Measurements from ENCODE around the gene PIK3R1. TPM values are rescaled to one million over a fixed set of nuclear protein-coding genes. Genes with fewer than 3 reads are reported as not detected.

PIK3R1 gene
- total RNA-seq, 1 experiment from 2014 or later = 11.3 TPM

DNA sequence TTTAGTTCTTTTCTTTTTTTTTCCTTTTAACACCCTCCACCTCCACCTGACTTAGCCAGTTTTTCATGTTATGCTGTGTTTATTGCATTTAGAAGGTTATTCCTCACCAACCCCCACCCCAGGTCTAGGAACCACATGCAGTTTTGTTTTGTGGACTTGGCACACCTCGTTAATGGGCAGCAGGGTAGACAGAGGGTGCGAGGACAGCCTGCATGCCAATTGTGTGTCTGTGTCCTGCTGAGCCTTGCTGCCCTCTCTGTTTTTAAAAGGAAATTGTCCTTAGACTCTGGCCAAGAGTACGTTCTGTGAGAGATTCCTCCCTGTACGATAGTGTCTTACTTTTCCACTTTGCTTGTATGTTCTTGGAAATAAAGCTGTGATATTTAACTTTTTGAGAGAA, 13.9 kb downstream of the PIK3R1 start:
- H2BK5ac ChIP-seq (ENCODE audit: insufficient read length, low read length) = no peak overlapping the region
- no peaks in the 10 kb centered on the region for H4K20me1 ChIP-seq (ENCODE audit: control insufficient read depth, insufficient read depth, insufficient read length)
- H2BK12ac ChIP-seq (ENCODE audit: insufficient read length, low read depth, low read length) = no peak overlapping the region
- H4K91ac ChIP-seq (ENCODE audit: insufficient read length, low read depth, low read length) = no peak overlapping the region
- no peak for TF ChIP-seq CTCF (conservative IDR thresholded peaks at IDR 0.05)
- Mint-ChIP-seq H3K27me3 (ENCODE audit: low read depth) (peaks cover 6% of the 10 kb centered on the region), H3K27ac (no peak overlapping the region; a peak in 1 of 7 replicates), H3K4me3 (no peak overlapping the region), H3K9me3 (no peaks in the 10 kb centered on the region), H3K36me3 (ENCODE audit: insufficient read depth in 1 of 3, low read depth in 3 of 3) (peaks cover 0 to 2% (median 0%) of the 10 kb centered on the region in 3 experiments; a peak in 1 of 7 replicates), H3K4me1 (peaks cover under 1 to 7% of the 10 kb centered on the region in 2 experiments; a peak in 3 of 4 replicates)
- H2AFZ ChIP-seq (ENCODE audit: low read length) = no peak overlapping the region
- no peak overlapping the region for H3K23ac ChIP-seq (ENCODE audit: insufficient read length, low read depth, low read length)
- no peaks in the 10 kb centered on the region for H3K4me1 ChIP-seq (ENCODE audit: insufficient read depth, low read length)
- no peak overlapping the region for H3K4me2 ChIP-seq (ENCODE audit: insufficient read depth, insufficient read length, low read length)
- no peak overlapping the region for H3K18ac ChIP-seq (ENCODE audit: insufficient read length, low read depth, low read length)
- H3T11ph ChIP-seq (ENCODE audit: low read length) = no peak overlapping the region
- H3K27ac ChIP-seq (ENCODE audit: insufficient read length, low read depth, low read length) = no peak overlapping the region
- no peaks in the 10 kb centered on the region for H3K9me3 ChIP-seq (ENCODE audit: control insufficient read depth, low read depth, low read length)
- no peak overlapping the region for H2BK15ac ChIP-seq (ENCODE audit: low read depth, low read length)
- H2AK5ac ChIP-seq (ENCODE audit: insufficient read length, low read length) = no peak overlapping the region
- no peak overlapping the region for H3K14ac ChIP-seq (ENCODE audit: insufficient read depth, low read length)
- no peaks in the 10 kb centered on the region for H3K79me2 ChIP-seq (ENCODE audit: insufficient read depth, low read length)
- no CpG with 5 or more reads among the region's 4 CpGs for WGBS (ENCODE audit: extremely low coverage, insufficient read length, low lambda C conversion rate)
- H3K23me2 ChIP-seq (ENCODE audit: insufficient read length, low read depth, low read length, poor library complexity, severe bottlenecking) = no peaks in the 10 kb centered on the region
- no peak overlapping the region for H3K56ac ChIP-seq (ENCODE audit: insufficient read length, low read depth, low read length)
- DNase-seq = no peak
- H3K79me1 ChIP-seq (ENCODE audit: insufficient read depth, low read depth, low read length, poor library complexity, severe bottlenecking) = no peaks in the 10 kb centered on the region
- H3K4ac ChIP-seq (ENCODE audit: low read depth, low read length) = no peak overlapping the region
- H4K5ac ChIP-seq (ENCODE audit: insufficient read length, low read depth, low read length) = no peak overlapping the region
- H3K27me3 ChIP-seq (ENCODE audit: insufficient read depth, low read length) = no peaks in the 10 kb centered on the region
- no peak overlapping the region for H2BK20ac ChIP-seq (ENCODE audit: low read depth, low read length, poor library complexity, severe bottlenecking)
- no peak overlapping the region for H2BK120ac ChIP-seq (ENCODE audit: low read depth, low read length, poor library complexity, severe bottlenecking)
- H4K8ac ChIP-seq (replicated peaks; ENCODE audit: insufficient read length, low read depth, low read length) = no peak overlapping the region
- no peak overlapping the region for H3K9ac ChIP-seq (ENCODE audit: extremely low read depth, insufficient read length, low read length)

All from H9 (cell line).